Measurements from ENCODE around the gene TMEM135.

The TMEM135 gene

DNA sequence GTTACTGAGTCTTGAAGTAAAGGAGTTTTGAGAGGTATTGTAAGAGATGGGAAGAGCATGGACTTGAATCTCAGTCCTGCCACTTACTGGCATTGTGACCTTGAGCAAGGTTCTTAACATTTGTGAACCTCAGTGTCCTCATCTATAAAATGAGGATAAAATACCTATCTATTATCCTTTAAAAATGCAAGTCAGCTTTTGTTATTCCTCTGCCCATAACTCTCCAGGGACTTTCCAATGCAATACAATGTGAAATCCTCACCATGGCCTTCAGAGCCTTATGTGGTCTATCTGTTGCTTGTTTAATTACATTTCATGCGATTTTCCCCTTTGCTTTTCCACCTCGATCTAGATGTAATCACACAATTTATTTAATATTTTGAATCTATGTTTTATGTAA lies 9.1 kb downstream of the TMEM135 start:
- Histone ChIP-seq H3K4me3 (ENCODE audit: low read length) (peak overlapping the region; percentile 15), H3K27ac (ENCODE audit: low read length) (no peak overlapping the region), H3K4me1 (ENCODE audit: control insufficient read depth, low read depth, low read length) (peaks cover 6% of the 10 kb centered on the region), H3K9me3 (ENCODE audit: control insufficient read depth, low read depth, low read length) (no peaks in the 10 kb centered on the region), H3K9ac (ENCODE audit: low read length) (no peak overlapping the region), H3K27me3 (ENCODE audit: control insufficient read depth, insufficient read depth, low read length) (no peaks in the 10 kb centered on the region), H3K36me3 (ENCODE audit: control insufficient read depth, low read depth, low read length) (no peaks in the 10 kb centered on the region)

DNA sequence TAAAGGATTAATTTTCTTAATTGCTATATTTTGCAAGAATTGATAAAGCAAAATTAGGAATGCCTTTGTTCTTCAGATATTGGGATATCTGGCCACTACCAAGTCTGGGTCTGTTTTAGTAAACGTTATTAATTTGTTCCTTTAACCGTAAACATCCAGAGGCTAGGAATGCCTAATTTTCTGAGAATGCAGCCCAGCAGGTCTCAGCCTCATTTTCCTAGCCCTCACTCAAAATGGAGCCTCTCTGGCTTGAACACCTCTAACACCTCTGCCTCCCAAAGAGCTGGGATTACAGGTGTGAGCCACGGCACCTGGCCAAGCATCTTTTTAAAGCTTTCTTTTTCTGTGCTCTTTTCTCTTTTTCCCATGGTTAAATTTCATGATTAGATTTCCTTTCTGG lies 18.4 kb downstream of the TMEM135 start:
- Histone ChIP-seq H3K4me3 (ENCODE audit: low read length) (no peak overlapping the region), H3K4me1 (ENCODE audit: control insufficient read depth, low read depth, low read length) (peaks cover 3% of the 10 kb centered on the region), H3K9ac (ENCODE audit: low read length) (no peak overlapping the region), H3K27ac (ENCODE audit: low read length) (no peak overlapping the region), H3K36me3 (ENCODE audit: control insufficient read depth, low read depth, low read length) (no peaks in the 10 kb centered on the region), H3K9me3 (ENCODE audit: control insufficient read depth, low read depth, low read length) (no peaks in the 10 kb centered on the region), H3K27me3 (ENCODE audit: control insufficient read depth, insufficient read depth, low read length) (no peaks in the 10 kb centered on the region)

DNA sequence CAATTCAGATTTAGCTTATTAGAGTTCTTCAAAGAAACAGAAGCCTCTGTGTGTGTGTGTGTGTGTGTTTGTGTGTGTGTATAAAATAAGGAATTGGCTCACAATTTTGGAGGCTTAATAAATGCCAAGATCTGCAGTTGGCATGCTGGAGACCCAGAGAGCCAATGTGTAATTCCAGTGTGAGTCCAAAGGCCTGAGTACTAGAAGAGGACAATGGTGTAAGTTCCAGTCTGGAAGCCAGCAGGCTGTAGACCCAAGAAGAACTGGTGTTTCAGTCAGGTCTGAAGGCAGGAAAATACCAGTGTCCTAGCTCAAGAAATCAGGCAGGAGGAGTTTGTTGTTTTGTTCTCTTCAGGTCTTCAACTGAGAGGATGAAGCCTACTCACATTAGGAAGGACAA lies 20.0 kb downstream of the TMEM135 start:
- Histone ChIP-seq H3K9me3 (ENCODE audit: control insufficient read depth, low read depth, low read length) (no peaks in the 10 kb centered on the region), H3K36me3 (ENCODE audit: control insufficient read depth, low read depth, low read length) (no peaks in the 10 kb centered on the region), H3K4me1 (ENCODE audit: control insufficient read depth, low read depth, low read length) (peaks cover 3% of the 10 kb centered on the region), H3K9ac (ENCODE audit: low read length) (no peak overlapping the region), H3K4me3 (ENCODE audit: low read length) (no peak overlapping the region), H3K27ac (ENCODE audit: low read length) (no peak overlapping the region), H3K27me3 (ENCODE audit: control insufficient read depth, insufficient read depth, low read length) (no peaks in the 10 kb centered on the region)

DNA sequence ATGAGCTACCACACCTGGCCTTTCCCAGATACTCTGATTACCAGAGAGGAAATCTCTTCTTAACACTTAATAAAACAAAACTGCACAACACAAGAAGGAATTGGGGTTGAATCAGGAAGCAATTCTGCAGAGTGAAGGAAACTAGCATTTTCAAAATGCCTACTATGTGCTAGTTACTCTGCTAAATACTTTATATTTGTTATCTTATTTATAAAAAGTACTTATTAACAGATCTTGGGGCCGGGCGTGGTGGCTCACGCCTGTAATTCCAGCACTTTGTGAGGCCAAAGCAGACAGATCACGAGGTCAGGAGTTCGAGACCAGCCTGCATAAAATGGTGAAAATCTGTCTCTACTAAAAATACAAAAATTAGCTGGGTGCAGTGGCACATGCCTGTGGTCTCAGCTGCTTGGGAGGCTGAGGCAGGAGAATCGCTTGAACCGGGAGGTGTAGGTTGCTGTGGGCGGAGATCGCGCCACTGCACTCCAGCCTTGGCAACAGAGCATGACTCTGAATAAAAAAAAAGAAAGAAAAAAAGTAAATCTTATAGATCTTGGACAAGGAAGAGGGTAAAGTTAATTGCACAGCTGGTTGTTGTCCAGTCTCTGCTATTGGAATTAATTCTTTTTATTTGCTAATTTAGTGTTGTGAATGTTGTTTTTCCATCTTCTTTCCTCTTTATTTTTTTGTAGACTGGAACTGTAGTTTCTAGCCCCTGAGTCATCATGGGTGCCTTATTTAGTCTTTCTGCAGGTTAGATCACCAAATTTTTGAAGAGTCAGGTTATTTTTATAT lies 22.1 kb downstream of the TMEM135 start:
- H3K27ac ChIP-seq (ENCODE audit: low read length), result no peak overlapping the region
- H3K4me3 ChIP-seq (ENCODE audit: low read length), result no peak overlapping the region
- no peaks in the 10 kb centered on the region for H3K36me3 ChIP-seq (ENCODE audit: control insufficient read depth, low read depth, low read length)
- no peaks in the 10 kb centered on the region for H3K9me3 ChIP-seq (ENCODE audit: control insufficient read depth, low read depth, low read length)
- H3K9ac ChIP-seq (ENCODE audit: low read length), result no peak overlapping the region
- no peaks in the 10 kb centered on the region for H3K27me3 ChIP-seq (ENCODE audit: control insufficient read depth, insufficient read depth, low read length)
- H3K4me1 ChIP-seq (ENCODE audit: control insufficient read depth, low read depth, low read length), result peaks cover 3% of the 10 kb centered on the region

DNA sequence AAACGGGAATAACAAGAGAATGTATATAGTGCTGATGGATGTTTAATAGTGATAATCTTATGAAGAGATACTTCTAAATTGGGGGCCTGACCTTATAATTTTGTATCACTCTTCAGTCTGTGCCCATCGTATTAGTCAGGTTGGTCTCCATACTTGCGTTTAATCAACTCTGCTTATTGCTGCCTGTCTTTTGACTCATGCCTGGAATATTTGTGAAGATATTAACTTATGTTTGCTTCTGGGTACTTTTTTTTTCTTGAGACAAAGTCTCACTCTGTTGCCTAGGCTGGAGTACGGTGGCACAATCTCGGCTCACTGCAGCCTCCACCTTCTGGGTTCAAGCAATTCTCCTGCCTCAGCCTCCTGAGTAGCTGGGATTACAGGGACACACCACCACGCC lies 24.0 kb downstream of the TMEM135 start:
- Histone ChIP-seq H3K4me1 (ENCODE audit: control insufficient read depth, low read depth, low read length) (peaks cover 3% of the 10 kb centered on the region), H3K36me3 (ENCODE audit: control insufficient read depth, low read depth, low read length) (no peaks in the 10 kb centered on the region), H3K27me3 (ENCODE audit: control insufficient read depth, insufficient read depth, low read length) (no peaks in the 10 kb centered on the region), H3K9ac (ENCODE audit: low read length) (no peak overlapping the region), H3K4me3 (ENCODE audit: low read length) (no peak overlapping the region), H3K27ac (ENCODE audit: low read length) (no peak overlapping the region), H3K9me3 (ENCODE audit: control insufficient read depth, low read depth, low read length) (no peaks in the 10 kb centered on the region)

DNA sequence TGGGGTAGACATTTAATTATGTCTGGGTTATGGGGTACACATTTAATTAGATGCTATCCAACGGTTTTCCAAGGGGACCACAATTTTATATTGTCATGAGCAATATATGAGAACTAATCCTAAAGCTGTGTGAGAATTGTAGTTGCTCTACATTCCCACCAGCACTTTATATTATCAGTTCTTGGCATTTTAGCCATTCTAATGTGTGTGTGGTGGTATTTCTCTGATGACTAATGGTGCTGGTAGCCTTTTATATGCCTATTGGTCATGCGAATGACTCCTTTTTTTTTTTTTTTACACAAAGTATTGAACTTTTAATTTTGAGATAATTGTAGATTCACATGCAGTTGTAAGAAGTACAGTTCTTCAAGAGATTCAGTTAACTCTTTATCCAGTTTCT lies 26.2 kb downstream of the TMEM135 start:
- Histone ChIP-seq H3K36me3 (ENCODE audit: control insufficient read depth, low read depth, low read length) (no peaks in the 10 kb centered on the region), H3K27me3 (ENCODE audit: control insufficient read depth, insufficient read depth, low read length) (no peaks in the 10 kb centered on the region)

DNA sequence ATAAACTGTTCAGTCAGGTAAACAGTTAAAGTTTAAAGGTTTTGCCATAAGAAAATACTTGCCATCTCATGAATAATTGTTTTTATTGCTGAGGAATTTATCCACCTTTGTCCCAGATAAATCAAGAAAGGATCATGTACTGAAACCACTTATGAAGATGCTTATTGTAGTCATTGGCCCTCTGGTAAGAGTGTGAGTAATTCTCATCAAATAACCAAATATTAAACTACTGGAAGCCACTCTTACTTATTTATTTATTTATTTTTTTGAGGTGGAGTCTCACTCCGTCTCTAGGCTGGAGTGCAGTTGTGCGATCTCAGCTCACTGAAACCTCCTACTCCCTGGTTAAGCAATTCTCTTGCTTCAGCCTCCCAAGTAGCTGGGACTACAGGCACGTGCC lies 35.1 kb downstream of the TMEM135 start:
- Histone ChIP-seq H3K36me3 (ENCODE audit: control insufficient read depth, low read depth, low read length) (peaks cover 10% of the 10 kb centered on the region), H3K9me3 (ENCODE audit: control insufficient read depth, low read depth, low read length) (no peaks in the 10 kb centered on the region), H3K9ac (ENCODE audit: low read length) (no peak overlapping the region), H3K4me1 (ENCODE audit: control insufficient read depth, low read depth, low read length) (no peaks in the 10 kb centered on the region), H3K27me3 (ENCODE audit: control insufficient read depth, insufficient read depth, low read length) (no peaks in the 10 kb centered on the region), H3K4me3 (ENCODE audit: low read length) (no peak overlapping the region), H3K27ac (ENCODE audit: low read length) (no peak overlapping the region)

More for the DNA sequence above, 26.2 kb downstream of the TMEM135 start:
- H3K9ac ChIP-seq (ENCODE audit: low read length), result no peak overlapping the region
- no peak overlapping the region for H3K4me3 ChIP-seq (ENCODE audit: low read length)
- H3K27ac ChIP-seq (ENCODE audit: low read length), result no peak overlapping the region
- H3K4me1 ChIP-seq (ENCODE audit: control insufficient read depth, low read depth, low read length), result no peaks in the 10 kb centered on the region
- no peaks in the 10 kb centered on the region for H3K9me3 ChIP-seq (ENCODE audit: control insufficient read depth, low read depth, low read length)

DNA sequence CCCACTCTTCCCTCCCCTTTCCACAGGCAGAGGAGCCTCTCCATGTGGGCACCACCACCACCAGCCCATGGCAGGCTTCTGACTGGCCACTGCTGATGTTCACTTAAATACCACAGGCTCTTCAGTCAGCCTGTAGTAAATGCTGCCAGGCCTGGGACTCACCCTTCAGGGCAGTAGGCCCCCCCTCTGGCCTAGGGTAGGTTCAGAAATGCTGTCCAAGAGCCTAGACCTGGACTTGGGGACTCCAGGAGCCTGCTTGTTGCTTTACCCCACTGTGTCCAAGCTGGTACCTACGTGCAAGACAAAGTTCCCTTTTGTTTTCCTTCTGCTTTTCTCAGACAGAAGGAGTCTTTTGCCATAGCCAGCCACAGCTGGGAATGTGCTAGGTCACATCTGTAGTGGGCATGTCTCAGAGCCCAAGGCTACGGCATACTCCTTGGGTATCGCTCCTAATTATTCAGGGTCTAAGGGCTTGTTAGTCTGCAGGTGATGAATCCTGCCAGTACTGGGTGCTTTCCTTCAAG lies 38.6 kb downstream of the TMEM135 start:
- Histone ChIP-seq H3K9me3 (ENCODE audit: control insufficient read depth, low read depth, low read length) (no peaks in the 10 kb centered on the region), H3K36me3 (ENCODE audit: control insufficient read depth, low read depth, low read length) (peaks cover 10% of the 10 kb centered on the region), H3K9ac (ENCODE audit: low read length) (no peak overlapping the region), H3K27me3 (ENCODE audit: control insufficient read depth, insufficient read depth, low read length) (peaks cover 11% of the 10 kb centered on the region), H3K4me1 (ENCODE audit: control insufficient read depth, low read depth, low read length) (peaks cover 5% of the 10 kb centered on the region), H3K4me3 (ENCODE audit: low read length) (no peak overlapping the region), H3K27ac (ENCODE audit: low read length) (no peak overlapping the region)

DNA sequence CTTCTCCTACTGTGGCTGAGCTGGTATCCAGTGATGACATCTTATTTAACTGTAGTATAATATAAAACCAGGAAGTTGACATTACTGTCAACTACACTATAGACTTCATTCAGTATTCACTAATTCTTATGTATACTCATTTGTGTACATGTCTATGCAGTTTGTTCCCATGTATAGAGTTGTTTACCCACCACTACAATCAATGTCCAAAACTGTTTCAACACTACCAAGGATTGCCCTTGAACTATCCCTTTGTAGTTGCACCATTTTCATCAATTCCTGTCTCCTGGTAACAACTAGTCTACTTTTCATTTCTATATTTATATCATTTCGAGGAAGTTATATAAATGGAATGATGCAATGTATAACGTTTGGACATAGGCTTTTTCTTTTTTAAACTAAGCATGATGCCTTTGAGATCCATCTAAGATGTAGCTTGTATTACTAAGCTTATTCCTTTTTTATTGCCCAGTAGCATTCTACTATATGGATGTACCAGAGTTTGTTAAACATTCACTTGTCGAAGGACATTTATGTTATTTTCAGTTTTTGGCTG lies 39.2 kb downstream of the TMEM135 start:
- peaks cover 17% of the 10 kb centered on the region for H3K27me3 ChIP-seq (ENCODE audit: control insufficient read depth, insufficient read depth, low read length)
- H3K4me3 ChIP-seq (ENCODE audit: low read length), result no peak overlapping the region
- peaks cover 11% of the 10 kb centered on the region for H3K4me1 ChIP-seq (ENCODE audit: control insufficient read depth, low read depth, low read length)
- H3K36me3 ChIP-seq (ENCODE audit: control insufficient read depth, low read depth, low read length), result peaks cover 10% of the 10 kb centered on the region
- H3K27ac ChIP-seq (ENCODE audit: low read length), result no peak overlapping the region
- H3K9ac ChIP-seq (ENCODE audit: low read length), result no peak overlapping the region
- H3K9me3 ChIP-seq (ENCODE audit: control insufficient read depth, low read depth, low read length), result no peaks in the 10 kb centered on the region

DNA sequence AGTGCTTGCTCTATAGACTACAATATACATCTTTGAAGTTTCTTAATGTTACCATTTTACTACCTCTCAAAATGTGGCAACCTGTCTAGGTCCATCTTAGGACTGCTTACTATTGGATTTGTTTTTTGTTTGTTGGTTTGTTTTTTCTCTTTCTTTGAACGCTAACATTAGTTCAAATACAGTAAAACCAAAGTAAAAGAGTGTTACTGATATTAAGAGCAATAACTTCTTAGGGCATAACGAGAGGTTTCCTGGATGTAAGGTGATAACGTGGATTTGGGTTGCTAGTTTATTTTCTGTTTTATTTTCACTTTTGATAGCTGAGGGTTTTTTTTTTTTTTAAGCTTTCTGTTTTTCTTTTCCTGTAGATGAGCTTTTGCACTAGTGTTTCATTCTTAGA lies 43.6 kb downstream of the TMEM135 start:
- no peak overlapping the region for H3K4me3 ChIP-seq (ENCODE audit: low read length)
- peaks cover 4% of the 10 kb centered on the region for H3K36me3 ChIP-seq (ENCODE audit: control insufficient read depth, low read depth, low read length)
- peaks cover 8% of the 10 kb centered on the region for H3K9me3 ChIP-seq (ENCODE audit: control insufficient read depth, low read depth, low read length)
- peaks cover 26% of the 10 kb centered on the region for H3K4me1 ChIP-seq (ENCODE audit: control insufficient read depth, low read depth, low read length)
- H3K9ac ChIP-seq (ENCODE audit: low read length), result no peak overlapping the region
- no peak overlapping the region for H3K27ac ChIP-seq (ENCODE audit: low read length)
- peaks cover 53% of the 10 kb centered on the region for H3K27me3 ChIP-seq (ENCODE audit: control insufficient read depth, insufficient read depth, low read length)

DNA sequence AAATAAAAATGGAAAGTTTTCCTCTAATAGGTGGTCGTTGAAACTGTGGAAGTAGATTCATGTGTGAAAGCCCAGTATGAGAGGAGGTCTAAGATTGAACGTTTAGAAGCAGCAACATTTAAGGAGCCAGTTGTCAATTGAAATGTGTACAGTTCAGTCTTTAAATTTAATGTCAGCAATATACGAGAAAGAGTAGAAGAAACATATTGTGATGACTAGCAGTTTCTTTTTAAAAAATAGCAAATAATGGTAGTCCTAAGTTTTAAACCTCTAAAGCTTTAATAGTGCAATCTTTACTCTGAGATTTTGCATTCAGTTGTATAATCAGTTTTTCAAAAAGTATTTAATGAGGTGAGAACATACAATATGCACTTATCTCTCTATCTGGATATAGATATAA lies 44.9 kb downstream of the TMEM135 start:
- Histone ChIP-seq H3K9me3 (ENCODE audit: control insufficient read depth, low read depth, low read length) (peaks cover 19% of the 10 kb centered on the region), H3K9ac (ENCODE audit: low read length) (no peak overlapping the region), H3K4me1 (ENCODE audit: control insufficient read depth, low read depth, low read length) (peaks cover 26% of the 10 kb centered on the region), H3K36me3 (ENCODE audit: control insufficient read depth, low read depth, low read length) (peaks cover 3% of the 10 kb centered on the region), H3K4me3 (ENCODE audit: low read length) (peak overlapping the region; percentile 29), H3K27me3 (ENCODE audit: control insufficient read depth, insufficient read depth, low read length) (peaks cover 53% of the 10 kb centered on the region), H3K27ac (ENCODE audit: low read length) (no peak overlapping the region)

DNA sequence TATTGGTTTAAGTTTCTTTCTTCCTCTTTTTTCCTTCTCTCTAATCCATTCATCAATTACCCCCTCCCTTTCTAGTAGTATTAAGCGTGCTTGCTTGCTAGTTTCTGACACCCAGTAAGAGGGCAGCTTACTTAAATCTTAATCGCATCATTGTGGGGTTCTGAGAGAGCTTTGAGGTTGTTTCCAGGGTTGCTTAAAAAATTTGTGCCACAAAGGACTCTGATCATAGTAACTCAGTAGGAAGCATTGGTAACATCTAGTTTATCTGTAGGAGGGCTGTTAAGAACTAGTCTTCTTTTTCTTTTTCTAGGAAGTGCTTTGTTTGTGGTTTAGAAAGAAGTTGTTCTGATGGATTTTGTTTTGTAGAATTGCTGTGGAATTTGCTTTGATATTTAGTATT lies 45.3 kb downstream of the TMEM135 start:
- peaks cover 53% of the 10 kb centered on the region for H3K27me3 ChIP-seq (ENCODE audit: control insufficient read depth, insufficient read depth, low read length)
- H3K4me3 ChIP-seq (ENCODE audit: low read length), result peak overlapping the region; percentile 29
- no peak overlapping the region for H3K9ac ChIP-seq (ENCODE audit: low read length)
- peaks cover 3% of the 10 kb centered on the region for H3K36me3 ChIP-seq (ENCODE audit: control insufficient read depth, low read depth, low read length)
- peaks cover 26% of the 10 kb centered on the region for H3K4me1 ChIP-seq (ENCODE audit: control insufficient read depth, low read depth, low read length)
- peaks cover 20% of the 10 kb centered on the region for H3K9me3 ChIP-seq (ENCODE audit: control insufficient read depth, low read depth, low read length)
- no peak overlapping the region for H3K27ac ChIP-seq (ENCODE audit: low read length)

All from iPS-18a (cell line).